HG02970 (cell line): ENCODE results near the gene MT1B.

ENCODE experiments used
- ATAC-seq: cut with Tn5 transposase; IDR thresholded peaks from one replicate; pipeline ENCODE4 v1.9.1; 2021; ENCODE audit warnings: mild to moderate bottlenecking, moderate library complexity, moderate number of reproducible peaks; ENCODE audit not compliant: unreplicated experiment, low FRiP score

The MT1B gene

DNA sequence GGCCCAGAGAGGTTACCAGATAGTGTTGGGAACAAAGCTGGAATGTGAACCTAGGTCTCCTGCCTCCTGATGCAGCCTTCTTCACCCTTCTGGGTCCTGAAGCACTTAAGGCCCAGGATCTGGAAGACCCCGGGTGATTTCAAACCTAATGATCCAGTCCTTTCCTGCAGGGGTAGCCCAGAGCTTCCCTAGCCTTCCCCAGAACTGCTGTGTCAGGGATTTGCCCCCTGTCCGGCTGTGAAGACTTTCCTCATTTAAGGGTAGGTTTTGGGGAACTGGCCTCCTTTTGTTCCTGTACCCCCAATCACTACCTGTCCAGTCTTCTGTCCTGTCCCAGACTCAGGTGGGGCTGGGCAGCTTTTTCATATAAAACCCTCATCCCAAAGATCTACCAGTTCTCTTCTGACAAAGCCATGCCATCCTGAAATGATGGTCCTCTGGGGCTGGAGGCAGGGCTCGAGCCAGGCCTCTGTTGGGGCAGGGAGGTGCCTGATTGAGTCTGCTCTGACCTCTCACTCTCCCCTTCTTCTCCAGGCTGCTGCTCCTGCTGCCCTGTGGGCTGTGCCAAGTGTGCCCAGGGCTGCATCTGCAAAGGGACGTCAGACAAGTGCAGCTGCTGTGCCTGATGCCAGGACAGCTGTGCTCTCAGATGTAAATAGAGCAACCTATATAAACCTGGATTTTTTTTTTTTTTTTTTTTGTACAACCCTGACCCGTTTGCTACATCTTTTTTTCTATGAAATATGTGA is 31.9 kb downstream of the MT1B start:
- no peak for ATAC-seq

- ATAC-seq, result no peak
These were observed 32.7 kb downstream of the MT1B start for GRCh38 chr16:56684256-56684925.

- no peak for ATAC-seq
These were observed 33.4 kb downstream of the MT1B start for GRCh38 chr16:56684926-56685590.

GRCh38 chr16:56686758-56687157 is 35.1 kb downstream of the MT1B start:
- no peak for ATAC-seq

DNA sequence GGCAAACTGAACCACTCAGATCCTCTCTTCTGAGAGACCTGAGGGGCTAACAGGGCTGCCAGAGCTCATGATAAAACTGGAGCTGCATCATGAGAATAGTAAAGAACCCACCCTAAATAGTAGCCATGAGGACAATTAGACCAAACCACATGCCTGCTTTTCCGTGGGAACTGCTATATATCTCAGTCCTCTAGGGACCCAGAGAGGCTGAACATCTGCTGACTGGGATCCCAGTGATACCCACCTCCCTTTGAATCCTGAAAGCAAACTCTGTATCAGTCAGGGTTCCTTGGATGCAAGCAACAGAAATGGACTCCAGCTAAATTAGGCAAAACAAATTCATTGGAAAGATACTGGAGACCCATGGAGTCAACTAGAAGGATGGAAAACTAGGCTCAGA is 37.1 kb downstream of the MT1B start:
- ATAC-seq, result no peak

- ATAC-seq, result no peak
These were observed 37.5 kb downstream of the MT1B start for GRCh38 chr16:56689171-56689570.

DNA sequence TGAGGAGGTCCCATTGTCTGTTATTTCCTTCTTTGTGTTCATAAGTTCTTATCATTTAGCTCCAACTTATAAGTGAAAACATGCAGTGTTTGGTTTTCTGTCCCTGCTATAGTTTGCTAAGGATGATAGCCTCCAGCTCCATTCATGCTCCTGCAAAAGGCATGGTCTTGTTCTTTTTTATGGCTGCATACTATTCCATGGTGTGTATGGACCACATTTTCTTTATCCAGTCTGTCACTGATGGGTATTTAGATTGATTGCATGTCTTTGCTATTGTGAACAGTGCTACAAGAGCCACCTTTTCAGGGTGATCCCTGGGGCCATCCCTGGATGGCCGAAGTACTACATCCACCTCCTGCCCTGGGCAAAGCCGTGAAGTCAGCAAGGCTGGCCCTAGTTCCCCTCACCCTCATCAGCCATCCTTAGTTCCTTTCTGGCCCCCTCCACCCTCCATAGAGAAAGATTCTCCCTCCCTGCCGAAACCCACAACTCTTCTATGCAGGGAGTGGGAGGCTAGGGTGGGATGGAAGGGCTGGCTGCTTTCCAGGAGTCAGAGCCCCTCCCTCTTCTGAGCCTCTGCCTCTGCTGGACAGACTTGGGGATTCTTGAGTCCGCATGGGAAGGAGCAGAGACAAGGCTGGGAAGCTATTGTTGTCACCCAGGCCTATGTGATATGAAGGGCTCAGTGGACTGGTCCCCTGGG is 38.9 kb downstream of the MT1B start:
- ATAC-seq, result no peak

- no peak for ATAC-seq
These were observed 40.2 kb downstream of the MT1B start for GRCh38 chr16:56691885-56692284.

DNA sequence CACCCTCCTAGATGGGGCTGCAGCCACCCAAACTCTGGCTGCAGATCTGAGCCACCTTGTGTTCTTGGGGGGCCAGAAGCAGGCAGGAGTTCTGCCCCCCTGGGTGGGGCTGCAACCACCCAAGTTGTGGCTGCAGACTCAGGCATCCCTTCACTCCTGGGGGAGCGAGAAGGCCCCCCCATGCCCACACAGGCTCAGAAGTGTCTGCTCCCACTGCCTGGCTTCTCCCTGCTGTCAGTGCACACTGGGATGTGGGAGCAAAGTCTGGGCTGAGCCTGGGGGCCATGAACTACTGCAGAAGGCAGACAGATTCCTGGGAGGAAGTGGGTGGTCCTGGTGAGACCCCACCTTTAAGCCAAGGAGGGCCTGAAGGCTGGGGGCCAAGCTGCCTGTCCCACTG is 43.6 kb downstream of the MT1B start:
- ATAC-seq, result no peak

DNA sequence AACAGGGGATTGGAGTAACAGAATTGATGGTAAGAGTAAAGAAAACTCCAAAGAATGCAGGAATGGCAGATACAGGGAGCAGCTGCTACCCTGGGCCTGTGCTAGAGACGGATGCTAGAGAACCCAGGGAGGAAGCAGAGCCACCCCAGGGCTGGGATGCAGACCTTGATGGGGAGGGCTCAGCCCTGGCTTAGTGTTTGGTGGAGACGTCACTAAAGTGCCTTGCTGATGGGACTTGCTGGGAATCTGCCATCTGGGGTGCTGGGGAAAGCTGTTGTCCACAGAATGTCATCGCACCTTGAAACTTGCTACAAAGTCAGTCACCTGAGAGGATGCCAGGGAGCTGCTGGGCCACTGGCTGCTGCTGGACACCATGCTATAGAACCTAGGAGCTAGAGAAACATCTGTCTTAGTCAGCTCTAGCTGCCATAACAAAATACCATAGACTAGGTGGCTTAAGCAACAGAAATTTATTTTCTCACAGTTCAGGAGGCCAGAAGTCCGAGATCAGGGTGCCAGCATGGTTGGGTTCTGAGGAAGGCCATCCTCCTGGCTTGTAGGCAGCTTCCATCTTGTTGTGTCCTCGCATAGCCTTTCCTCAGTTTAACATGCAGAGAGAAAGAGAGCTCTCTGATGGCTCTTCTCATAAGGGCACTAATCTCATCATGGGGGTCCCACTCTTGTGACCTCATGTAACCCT is 45.9 kb downstream of the MT1B start:
- ATAC-seq, result no peak

DNA sequence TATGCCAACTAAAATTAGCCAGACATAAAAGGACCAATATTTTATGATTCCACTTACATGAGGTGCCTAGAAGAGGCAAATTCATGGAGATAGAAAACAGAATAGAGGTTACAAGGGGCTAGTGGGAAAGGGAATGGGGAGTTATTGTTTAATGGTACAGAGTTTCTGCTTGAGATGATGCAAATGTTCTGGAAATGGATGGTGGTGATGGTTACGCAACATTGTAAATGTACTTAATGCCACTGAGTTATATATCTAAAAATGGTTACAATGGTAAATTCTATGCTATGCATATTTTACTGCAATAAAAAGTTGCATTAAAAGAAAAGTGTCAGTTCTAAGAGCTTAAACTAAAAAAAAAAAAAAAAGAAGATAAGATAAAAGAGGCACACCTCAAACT is 48.5 kb downstream of the MT1B start:
- no peak for ATAC-seq

DNA sequence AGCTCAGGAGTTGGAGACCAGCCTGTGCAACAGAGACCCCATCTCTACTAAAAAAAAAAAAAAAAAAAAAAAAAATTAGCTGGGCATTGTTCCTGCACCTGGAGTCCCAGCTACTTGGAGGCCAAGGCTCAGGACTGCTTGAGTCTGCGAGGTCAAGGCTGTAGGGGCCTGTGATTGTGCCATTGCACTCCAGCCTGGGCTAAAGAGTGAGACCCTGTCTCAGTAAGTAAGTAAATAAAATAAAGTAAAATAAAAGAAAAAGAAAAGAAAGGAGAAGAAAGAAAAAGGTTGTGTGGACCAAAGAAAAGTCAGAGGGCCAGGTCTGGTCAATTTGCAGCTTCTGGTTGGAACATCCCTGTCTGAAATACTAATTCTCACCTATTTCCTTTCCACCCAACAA is 48.9 kb downstream of the MT1B start:
- ATAC-seq, result no peak

GRCh38 chr16:56701534-56701933 is 49.8 kb downstream of the MT1B start:
- no peak for ATAC-seq
